Stomach (tissue), 4 donors: ENCODE measurements around the gene MAP2K4.

Experiments
- CTCF ChIP-seq, 7 experiments: fragments of 450-650 bp in 4 of 7; fragments of 200-600 bp in 3 of 7; sonication (generic) in 3 of 7; IDR thresholded peaks; one replicate each; pipeline ENCODE4 v1.5.1; 2016 to 2019; ENCODE audit warnings: antibody characterized with exemption in 7 of 7, control low read depth in 2 of 7, mild to moderate bottlenecking in 1 of 7
- EP300 ChIP-seq: sonication (generic); formaldehyde crosslinking; IDR thresholded peaks from one replicate; pipeline ENCODE4 v1.6.1; 2017; ENCODE audit warnings: antibody characterized with exemption
- POLR2A ChIP-seq, 4 donors: fragments of 450-650 bp; IDR thresholded peaks; one replicate each; pipeline ENCODE4 v1.6.1; 2016; ENCODE audit warnings: antibody characterized with exemption in 4 of 4, control low read depth in 2 of 4, mild to moderate bottlenecking in 1 of 4, moderate library complexity in 1 of 4
- POLR2AphosphoS5 ChIP-seq, 3 donors: sonication (generic); formaldehyde crosslinking; IDR thresholded peaks; one replicate each; pipeline ENCODE4 v1.6.1; 2016; ENCODE audit warnings: antibody characterized with exemption in 3 of 3

- TF ChIP-seq CTCF (IDR thresholded peaks at IDR 0.05) (no peak), EP300 (no peak), POLR2A (IDR thresholded peaks at IDR 0.05) (no peak), POLR2AphosphoS5 (IDR thresholded peaks at IDR 0.05) (no peak)
Observed at GRCh38 chr17:12094336-12094735, 73.7 kb downstream of the MAP2K4 start.
